ENCODE measurements around the gene MAGEA11.
"Not testable (repeated sequence)": the region's sequence is repeated elsewhere in the genome, so short reads cannot be mapped to it uniquely, and the experiment has no call there.

The MAGEA11 gene

DNA sequence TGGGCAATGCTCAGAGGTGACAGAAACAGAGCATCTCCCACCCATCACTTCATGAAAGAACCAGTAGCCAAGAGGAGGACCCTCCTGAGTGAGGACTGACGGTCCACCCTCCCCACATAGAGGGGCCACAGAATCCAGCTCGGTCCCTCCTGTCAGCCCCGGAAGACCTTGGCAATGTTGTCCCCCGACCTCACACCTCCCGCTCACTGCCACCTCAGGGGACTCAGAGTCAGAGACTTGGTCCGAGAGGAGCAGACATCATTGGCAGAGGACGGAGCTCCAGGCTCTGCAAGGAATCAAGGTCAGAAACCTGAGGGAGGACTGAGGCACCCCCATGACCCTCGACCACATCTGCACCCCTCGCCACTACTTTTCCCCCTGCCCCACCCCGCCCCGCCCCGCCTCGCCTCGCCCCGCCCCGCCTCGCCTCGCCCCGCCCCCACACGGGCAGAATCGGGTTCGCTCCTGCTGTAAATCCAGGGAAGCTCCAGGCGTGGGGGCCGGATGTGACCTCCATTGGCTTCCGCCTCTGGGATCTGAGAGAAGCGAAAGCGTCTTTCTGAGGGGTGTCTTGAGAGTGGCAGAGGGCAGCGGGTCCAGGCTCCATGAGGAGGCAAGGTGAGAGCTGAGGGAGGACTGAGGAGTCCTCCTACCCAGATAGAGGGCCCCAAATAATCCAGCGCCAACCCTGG is at the start of gene MAGEA11:
Gene MAGEA11, plus strand, starts transcription at position 516 of the 692 bp plus-strand sequence. CDS start 1,100 bp downstream, outside the sequence.
- no peak within 1 kb of the TSS for H3K4me2 ChIP-seq
- no peaks in the 10 kb centered on the region for H3K36me3 ChIP-seq (ENCODE audit: insufficient read depth)
- H3K4me1 ChIP-seq (ENCODE audit: low read depth, poor library complexity, severe bottlenecking), result no peaks in the 10 kb centered on the region
- no peak for TF ChIP-seq CTCF (conservative IDR thresholded peaks at IDR 0.05; ENCODE audit: low read depth, low read length)
- no peaks in the 10 kb centered on the region for H3K79me2 ChIP-seq (ENCODE audit: insufficient read depth, low read depth)
- no peak within 1 kb of the TSS for H3K9ac ChIP-seq
- H3K4me3 ChIP-seq (IDR thresholded peaks at IDR 0.05; ENCODE audit: insufficient read depth, low read depth, low read length), result no peak within 1 kb of the TSS
- H3K27me3 ChIP-seq (ENCODE audit: insufficient read depth, low read depth), result no peaks in the 10 kb centered on the region
- no peaks in the 10 kb centered on the region for H4K20me1 ChIP-seq (ENCODE audit: insufficient read depth)
- no peak within 1 kb of the TSS for H2AFZ ChIP-seq (ENCODE audit: low read depth)
- H3K27ac ChIP-seq, result no peak within 1 kb of the TSS

- not testable (repeated sequence) for H4K20me1 ChIP-seq (ENCODE audit: insufficient read depth); H3K4me3 ChIP-seq (IDR thresholded peaks at IDR 0.05; ENCODE audit: insufficient read depth, low read depth, low read length); H3K4me1 ChIP-seq (ENCODE audit: low read depth, poor library complexity, severe bottlenecking); H3K4me2 ChIP-seq; H3K9ac ChIP-seq; H3K27me3 ChIP-seq (ENCODE audit: insufficient read depth, low read depth); H3K79me2 ChIP-seq (ENCODE audit: insufficient read depth, low read depth); H3K27ac ChIP-seq; H3K36me3 ChIP-seq (ENCODE audit: insufficient read depth); H2AFZ ChIP-seq (ENCODE audit: low read depth)
Measured at GRCh38 chrX:149675088-149675487, 36.8 kb upstream of the MAGEA11 start.

GRCh38 chrX:149675554-149675953 is 36.3 kb upstream of the MAGEA11 start:
- H2AFZ ChIP-seq (ENCODE audit: low read depth); H3K4me3 ChIP-seq (IDR thresholded peaks at IDR 0.05; ENCODE audit: insufficient read depth, low read depth, low read length); H3K9ac ChIP-seq; H3K79me2 ChIP-seq (ENCODE audit: insufficient read depth, low read depth); H4K20me1 ChIP-seq (ENCODE audit: insufficient read depth); H3K27me3 ChIP-seq (ENCODE audit: insufficient read depth, low read depth); H3K4me1 ChIP-seq (ENCODE audit: low read depth, poor library complexity, severe bottlenecking); H3K27ac ChIP-seq; H3K36me3 ChIP-seq (ENCODE audit: insufficient read depth); H3K4me2 ChIP-seq: not testable (repeated sequence)

GRCh38 chrX:149679164-149679678 is 32.6 kb upstream of the MAGEA11 start:
- H3K4me2 ChIP-seq; H4K20me1 ChIP-seq (ENCODE audit: insufficient read depth); H3K79me2 ChIP-seq (ENCODE audit: insufficient read depth, low read depth); H3K27me3 ChIP-seq (ENCODE audit: insufficient read depth, low read depth); H3K4me1 ChIP-seq (ENCODE audit: low read depth, poor library complexity, severe bottlenecking); H3K4me3 ChIP-seq (IDR thresholded peaks at IDR 0.05; ENCODE audit: insufficient read depth, low read depth, low read length); H2AFZ ChIP-seq (ENCODE audit: low read depth); H3K9ac ChIP-seq; H3K36me3 ChIP-seq (ENCODE audit: insufficient read depth); H3K27ac ChIP-seq: not testable (repeated sequence)

- H2AFZ ChIP-seq (ENCODE audit: low read depth), result no peak overlapping the region
- H3K27ac ChIP-seq, result no peak overlapping the region
- H3K36me3 ChIP-seq (ENCODE audit: insufficient read depth), result no peaks in the 10 kb centered on the region
- no peak for TF ChIP-seq CTCF (conservative IDR thresholded peaks at IDR 0.05; ENCODE audit: low read depth, low read length)
- no peak overlapping the region for H3K9ac ChIP-seq
- H3K4me3 ChIP-seq (IDR thresholded peaks at IDR 0.05; ENCODE audit: insufficient read depth, low read depth, low read length), result no peak overlapping the region
- H3K4me2 ChIP-seq, result no peak overlapping the region
- no peaks in the 10 kb centered on the region for H3K27me3 ChIP-seq (ENCODE audit: insufficient read depth, low read depth)
- H3K4me1 ChIP-seq (ENCODE audit: low read depth, poor library complexity, severe bottlenecking), result no peaks in the 10 kb centered on the region
- H4K20me1 ChIP-seq (ENCODE audit: insufficient read depth), result no peaks in the 10 kb centered on the region
- no peaks in the 10 kb centered on the region for H3K79me2 ChIP-seq (ENCODE audit: insufficient read depth, low read depth)
Measured at GRCh38 chrX:149681182-149681581, 30.7 kb upstream of the MAGEA11 start.

DNA sequence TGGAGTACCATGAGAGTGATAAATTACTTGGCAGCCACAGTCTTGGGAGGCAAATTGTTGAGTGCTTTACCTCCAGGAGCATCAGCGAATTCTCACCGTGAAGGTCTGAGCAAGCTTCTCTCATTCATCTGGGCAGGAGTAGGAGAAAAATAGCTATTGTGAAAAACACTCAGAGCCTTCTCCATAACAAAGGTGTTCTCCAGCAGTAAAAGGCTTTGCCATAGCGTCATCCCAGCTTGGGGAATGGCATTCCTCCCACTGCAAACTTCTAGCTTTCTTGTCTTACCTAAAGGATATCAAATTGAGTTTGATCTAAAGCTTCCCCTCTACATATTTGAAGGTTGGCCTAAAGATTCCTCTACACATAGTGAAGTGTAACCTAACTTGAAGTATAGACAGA is 29.8 kb upstream of the MAGEA11 start:
- Histone ChIP-seq H3K36me3 (ENCODE audit: insufficient read depth) (no peaks in the 10 kb centered on the region), H3K4me1 (ENCODE audit: low read depth, poor library complexity, severe bottlenecking) (no peaks in the 10 kb centered on the region), H3K4me3 (IDR thresholded peaks at IDR 0.05; ENCODE audit: insufficient read depth, low read depth, low read length) (no peak overlapping the region), H3K79me2 (ENCODE audit: insufficient read depth, low read depth) (no peaks in the 10 kb centered on the region), H2AFZ (ENCODE audit: low read depth) (no peak overlapping the region), H3K27me3 (ENCODE audit: insufficient read depth, low read depth) (no peaks in the 10 kb centered on the region), H4K20me1 (ENCODE audit: insufficient read depth) (no peaks in the 10 kb centered on the region), H3K9ac (no peak overlapping the region), H3K27ac (no peak overlapping the region), H3K4me2 (no peak overlapping the region)
- no peak for TF ChIP-seq CTCF (conservative IDR thresholded peaks at IDR 0.05; ENCODE audit: low read depth, low read length)
